Naive thymus-derived CD4-positive, alpha-beta T cell (primary cell): ENCODE data around the gene ENTPD1. TPM values are rescaled to one million over a fixed set of nuclear protein-coding genes. Genes with fewer than 3 reads are reported as not detected.

Experiments
- ATAC-seq: fragments of 150-1000 bp; cut with Tn5 transposase; 2 replicates; pipeline ENCODE4 v1.10.0; 2021; ENCODE audit warnings: mild to moderate bottlenecking, moderate library complexity
- CTCF ChIA-PET: fragments of 350-600 bp; sonication (Branson Sonifier 250); formaldehyde crosslinking; loops from one replicate; lab custom pipeline; 2021; ENCODE audit warnings: antibody characterized with exemption; lab: Charles Lee
- POLR2A ChIA-PET: fragments of 350-600 bp; sonication (Branson Sonifier 250); formaldehyde crosslinking; loops from one replicate; lab custom pipeline; 2021; ENCODE audit warnings: antibody characterized with exemption, inconsistent platforms; lab: Charles Lee
- DNase-seq, 9 donors: peaks; one replicate each; pipeline versions ENCODE4 v3.0.0 to v3.0.0-alpha.2; 2020 to 2022; ENCODE audit warnings: mixed read lengths in 1 of 9
- H3K27ac ChIP-seq: one replicate; pipeline ENCODE4 v1.7.0; 2013; ENCODE audit warnings: mild to moderate bottlenecking, low read depth, low read length, moderate library complexity
- H3K27me3 ChIP-seq, 2 donors: one replicate each; pipeline ENCODE4 v1.7.0; 2013; ENCODE audit warnings: low read length in 2 of 2, mild to moderate bottlenecking in 2 of 2, moderate library complexity in 2 of 2; ENCODE audit not compliant: control insufficient read depth in 2 of 2, insufficient read depth in 2 of 2
- H3K36me3 ChIP-seq, 3 experiments: 1 replicate in 2 of 3; 2 replicates in 1 of 3; pipeline ENCODE4 v1.7.0; 2013; ENCODE audit warnings: low read length in 3 of 3, mild to moderate bottlenecking in 3 of 3, moderate library complexity in 1 of 3; ENCODE audit not compliant: insufficient read depth in 3 of 3, control insufficient read depth in 2 of 3
- H3K4me1 ChIP-seq, 2 donors: one replicate each; pipeline ENCODE4 v1.7.0; 2013; ENCODE audit warnings: low read length in 2 of 2, mild to moderate bottlenecking in 2 of 2, moderate library complexity in 1 of 2; ENCODE audit not compliant: control insufficient read depth in 2 of 2, insufficient read depth in 2 of 2
- H3K4me3 ChIP-seq: 2 replicates; pipeline ENCODE4 v1.7.0; 2013; ENCODE audit warnings: mild to moderate bottlenecking, low read length
- H3K9me3 ChIP-seq, 3 experiments: 1 replicate in 2 of 3; 2 replicates in 1 of 3; pipeline ENCODE4 v1.7.0; 2013; ENCODE audit warnings: low read length in 3 of 3; ENCODE audit not compliant: control insufficient read depth in 2 of 3
- H3K27ac Mint-ChIP-seq, 9 donors: one replicate each; pipeline ENCODE4 v1.8.0; 2020 to 2022; ENCODE audit warnings: mixed read lengths in 9 of 9, mild to moderate bottlenecking in 8 of 9, moderate library complexity in 5 of 9, inconsistent platforms in 2 of 9
- H3K27me3 Mint-ChIP-seq, 5 donors: one replicate each; pipeline ENCODE4 v1.8.0; 2021 to 2022; ENCODE audit warnings: mixed read lengths in 5 of 5, mild to moderate bottlenecking in 1 of 5
- H3K36me3 Mint-ChIP-seq, 5 donors: one replicate each; pipeline ENCODE4 v1.8.0; 2020 to 2022; ENCODE audit warnings: mixed read lengths in 5 of 5, mild to moderate bottlenecking in 3 of 5, inconsistent platforms in 1 of 5
- H3K4me1 Mint-ChIP-seq, 7 donors: one replicate each; pipeline ENCODE4 v1.8.0; 2020 to 2022; ENCODE audit warnings: mixed read lengths in 7 of 7, mild to moderate bottlenecking in 3 of 7, inconsistent platforms in 1 of 7
- H3K4me3 Mint-ChIP-seq, 10 donors: one replicate each; pipeline ENCODE4 v1.8.0; 2020 to 2022; ENCODE audit warnings: mild to moderate bottlenecking in 10 of 10, mixed read lengths in 10 of 10, moderate library complexity in 6 of 10, inconsistent platforms in 2 of 10
- H3K9me3 Mint-ChIP-seq, 11 donors: one replicate each; pipeline ENCODE4 v1.8.0; 2020 to 2022; ENCODE audit warnings: mixed read lengths in 11 of 11, mild to moderate bottlenecking in 4 of 11, inconsistent platforms in 1 of 11, moderate library complexity in 1 of 11
- intact Hi-C, 2 donors: fragments of 100-400 bp; cut with micrococcal nuclease; formaldehyde crosslinking; loops; one replicate each; pipeline ENCODE4 v1.15.1; 2023
- polyA plus RNA-seq, 2 donors: library from polyadenylated mRNA; unstranded; fragments of 300-500 nt; fragmentation: Illumina TruSeq; gene quantifications; one replicate each; pipeline ENCODE4 v1.2.3, GENCODE V29; 2021
- total RNA-seq, 6 experiments: library from RNA in 5 of 6; stranded (reverse) in 5 of 6; gene quantifications; 1 replicate in 5 of 6; 2 replicates in 1 of 6; pipeline ENCODE4 v1.2.3 and lab custom pipeline; 2021 to 2026

The ENTPD1 gene
- total and polyA plus RNA-seq, 7 experiments from 2014 or later: 0.21 to 28.2 (median 1.2) TPM

GRCh38 chr10:95739056-95739455 is 16.9 kb upstream of the ENTPD1 start:
- Histone ChIP-seq H3K4me3 (no peak overlapping the region), H3K27ac (no peak overlapping the region), H3K27me3 (no peaks in the 10 kb centered on the region), H3K4me1 (no peaks in the 10 kb centered on the region), H3K36me3 (no peaks in the 10 kb centered on the region), H3K9me3 (no peaks in the 10 kb centered on the region)
- DNase-seq (no peak), ATAC-seq (no peak)
- Mint-ChIP-seq H3K36me3 (peaks cover 0 to 9% (median 0%) of the 10 kb centered on the region in 5 donors), H3K4me1 (peaks cover 0 to 21% (median 4%) of the 10 kb centered on the region in 7 donors), H3K4me3 (peak overlapping the region in 1 of 10 donors; percentile 12), H3K27me3 (peaks cover 4 to 32% (median 12%) of the 10 kb centered on the region in 5 donors), H3K9me3 (peaks cover 0 to 12% (median 6%) of the 10 kb centered on the region in 11 donors), H3K27ac (no peak overlapping the region)
- ChIA-PET POLR2A (no interaction called here), CTCF (no interaction called here)
- intact Hi-C loops: no loop called here

DNA sequence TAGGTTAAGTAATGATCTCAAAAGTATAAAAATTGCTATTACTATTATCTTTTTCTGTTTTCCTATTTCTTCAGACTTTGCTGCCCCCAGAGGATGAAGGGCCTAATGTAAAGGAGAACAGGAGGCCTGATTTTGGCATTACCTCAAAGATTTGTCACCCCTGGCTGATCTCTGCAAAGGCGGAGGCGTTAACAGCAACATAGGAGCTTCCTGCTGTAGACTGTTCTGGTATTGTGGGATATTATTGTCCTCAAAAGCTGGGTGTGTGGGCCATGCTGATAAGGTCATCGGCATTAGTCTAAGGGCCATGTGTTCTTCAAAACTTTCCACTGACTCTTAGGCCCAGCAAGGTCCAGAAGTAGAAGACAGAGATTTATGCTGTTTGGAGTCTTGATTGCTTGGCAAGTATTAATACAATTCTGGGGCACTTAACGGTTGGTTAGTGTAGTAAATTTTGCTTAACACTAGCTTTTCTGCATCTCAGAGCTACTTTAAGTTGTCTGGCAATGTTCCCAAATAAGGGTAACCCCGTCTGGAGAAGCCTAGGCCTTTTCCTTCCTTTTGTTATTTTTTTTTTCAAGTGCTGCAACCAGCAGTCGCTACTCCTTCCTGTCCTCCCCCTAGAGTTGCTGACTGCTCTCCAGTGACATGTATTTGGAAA is 14.0 kb upstream of the ENTPD1 start:
- no peak overlapping the region for H3K4me3 Mint-ChIP-seq

GRCh38 chr10:95742485-95742884 is 13.5 kb upstream of the ENTPD1 start:
- H3K27ac Mint-ChIP-seq: no peak overlapping the region
- H3K27me3 ChIP-seq: no peaks in the 10 kb centered on the region
- H3K4me1 ChIP-seq: no peaks in the 10 kb centered on the region
- H3K27me3 Mint-ChIP-seq: peaks cover 4 to 19% (median 7%) of the 10 kb centered on the region in 5 donors
- no peaks in the 10 kb centered on the region for H3K36me3 ChIP-seq
- no peak overlapping the region for H3K4me3 Mint-ChIP-seq
- peaks cover 0 to 12% (median 0%) of the 10 kb centered on the region in 5 donors for H3K36me3 Mint-ChIP-seq
- DNase-seq: no peak
- H3K4me1 Mint-ChIP-seq: peaks cover 0 to 21% (median 4%) of the 10 kb centered on the region in 7 donors
- intact Hi-C loops: no loop called here
- H3K9me3 Mint-ChIP-seq: peaks cover 0 to 12% (median 1%) of the 10 kb centered on the region in 11 donors
- H3K9me3 ChIP-seq: no peaks in the 10 kb centered on the region
- CTCF ChIA-PET: no interaction called here
- H3K4me3 ChIP-seq: no peak overlapping the region
- no peak for ATAC-seq
- POLR2A ChIA-PET: no interaction called here
- no peak overlapping the region for H3K27ac ChIP-seq

More for the DNA sequence above, 14.0 kb upstream of the ENTPD1 start:
- CTCF ChIA-PET: no interaction called here
- peaks cover 0 to 12% (median 1%) of the 10 kb centered on the region in 11 donors for H3K9me3 Mint-ChIP-seq
- Histone ChIP-seq H3K9me3 (no peaks in the 10 kb centered on the region), H3K27ac (no peak overlapping the region), H3K4me1 (no peaks in the 10 kb centered on the region), H3K27me3 (no peaks in the 10 kb centered on the region), H3K4me3 (no peak overlapping the region), H3K36me3 (no peaks in the 10 kb centered on the region)
- intact Hi-C loops: no loop called here
- H3K36me3 Mint-ChIP-seq: peaks cover 0 to 12% (median 0%) of the 10 kb centered on the region in 5 donors
- peaks cover 4 to 24% (median 7%) of the 10 kb centered on the region in 5 donors for H3K27me3 Mint-ChIP-seq
- DNase-seq: no peak
- POLR2A ChIA-PET: no interaction called here
- peaks cover 0 to 21% (median 4%) of the 10 kb centered on the region in 7 donors for H3K4me1 Mint-ChIP-seq
- ATAC-seq: no peak
- H3K27ac Mint-ChIP-seq: no peak overlapping the region

GRCh38 chr10:95742962-95743535 is 12.9 kb upstream of the ENTPD1 start:
- H3K4me3 Mint-ChIP-seq: no peak overlapping the region
- ChIA-PET CTCF (no interaction called here), POLR2A (no interaction called here)
- Histone ChIP-seq H3K36me3 (no peaks in the 10 kb centered on the region), H3K27ac (no peak overlapping the region), H3K4me1 (no peaks in the 10 kb centered on the region), H3K4me3 (no peak overlapping the region), H3K27me3 (no peaks in the 10 kb centered on the region), H3K9me3 (no peaks in the 10 kb centered on the region)
- peaks cover 0 to 21% (median 4%) of the 10 kb centered on the region in 7 donors for H3K4me1 Mint-ChIP-seq
- H3K27me3 Mint-ChIP-seq: peaks cover 4 to 14% (median 7%) of the 10 kb centered on the region in 5 donors
- no peak overlapping the region for H3K27ac Mint-ChIP-seq
- ATAC-seq (no peak), DNase-seq (no peak)
- H3K9me3 Mint-ChIP-seq: peaks cover 0 to 12% (median 1%) of the 10 kb centered on the region in 11 donors
- intact Hi-C loops: no loop called here
- peaks cover 0 to 14% (median 0%) of the 10 kb centered on the region in 5 donors for H3K36me3 Mint-ChIP-seq

- Mint-ChIP-seq H3K4me1 (peaks cover 0 to 8% (median 3%) of the 10 kb centered on the region in 7 donors), H3K27me3 (peaks cover 4 to 14% (median 9%) of the 10 kb centered on the region in 5 donors), H3K4me3 (no peak overlapping the region), H3K36me3 (peaks cover 0 to 14% (median 3%) of the 10 kb centered on the region in 5 donors), H3K27ac (no peak overlapping the region), H3K9me3 (peaks cover 0 to 12% (median 1%) of the 10 kb centered on the region in 11 donors)
- Histone ChIP-seq H3K4me1 (no peaks in the 10 kb centered on the region), H3K36me3 (no peaks in the 10 kb centered on the region), H3K9me3 (no peaks in the 10 kb centered on the region), H3K27ac (no peak overlapping the region), H3K4me3 (no peak overlapping the region), H3K27me3 (no peaks in the 10 kb centered on the region)
- intact Hi-C loops: no loop called here
- CTCF ChIA-PET: no interaction called here
- DNase-seq: no peak
- POLR2A ChIA-PET: no interaction called here
- no peak for ATAC-seq
Observed at GRCh38 chr10:95745501-95745900, 10.5 kb upstream of the ENTPD1 start.

GRCh38 chr10:95748349-95748748 is 7.6 kb upstream of the ENTPD1 start:
- Histone ChIP-seq H3K27me3 (no peaks in the 10 kb centered on the region), H3K27ac (no peak overlapping the region), H3K4me3 (no peak overlapping the region), H3K9me3 (no peaks in the 10 kb centered on the region), H3K36me3 (no peaks in the 10 kb centered on the region), H3K4me1 (no peaks in the 10 kb centered on the region)
- POLR2A ChIA-PET: no interaction called here
- Mint-ChIP-seq H3K4me1 (no peaks in the 10 kb centered on the region), H3K27me3 (peaks cover 7 to 23% (median 20%) of the 10 kb centered on the region in 5 donors), H3K36me3 (peaks cover 0 to 14% (median 8%) of the 10 kb centered on the region in 5 donors), H3K9me3 (peaks cover 0 to 14% (median 1%) of the 10 kb centered on the region in 11 donors), H3K4me3 (no peak overlapping the region), H3K27ac (no peak overlapping the region)
- DNase-seq: no peak
- intact Hi-C loops: no loop called here
- ATAC-seq: no peak
- CTCF ChIA-PET: no interaction called here
